ENCODE results near the gene DLGAP1.

DLGAP1 gene

GRCh38 chr18:3947383-3947782 lies 507.7 kb downstream of the DLGAP1 start:
- no peaks in the 10 kb centered on the region for H3K36me3 ChIP-seq (ENCODE audit: control insufficient read depth in 2 of 2, insufficient read depth in 2 of 2, low read length in 2 of 2)
- H3K4me3 ChIP-seq (ENCODE audit: low read length in 2 of 2) = no peak overlapping the region
- no peak overlapping the region for H3K27ac ChIP-seq (ENCODE audit: low read length)
- H3K9me3 ChIP-seq (ENCODE audit: control insufficient read depth in 2 of 2, low read length in 2 of 2) = peaks cover 0 to 2% of the 10 kb centered on the region in 2 donors
- H3K9ac ChIP-seq (ENCODE audit: low read length in 2 of 2) = no peak overlapping the region
- H3K27me3 ChIP-seq (ENCODE audit: control insufficient read depth in 1 of 2, insufficient read depth in 2 of 2, low read length in 2 of 2) = no peaks in the 10 kb centered on the region
- no peaks in the 10 kb centered on the region for H3K4me1 ChIP-seq (ENCODE audit: control insufficient read depth, insufficient read depth, low read length)

GRCh38 chr18:3935305-3935704 lies 519.8 kb downstream of the DLGAP1 start:
- no peak overlapping the region for H3K4me3 ChIP-seq (ENCODE audit: low read length in 2 of 2)
- H3K9me3 ChIP-seq (ENCODE audit: control insufficient read depth in 2 of 2, low read length in 2 of 2) = peaks cover 0 to 8% of the 10 kb centered on the region in 2 donors
- no peaks in the 10 kb centered on the region for H3K27me3 ChIP-seq (ENCODE audit: control insufficient read depth in 1 of 2, insufficient read depth in 2 of 2, low read length in 2 of 2)
- no peak overlapping the region for H3K9ac ChIP-seq (ENCODE audit: low read length in 2 of 2)
- no peaks in the 10 kb centered on the region for H3K4me1 ChIP-seq (ENCODE audit: control insufficient read depth, insufficient read depth, low read length)
- no peaks in the 10 kb centered on the region for H3K36me3 ChIP-seq (ENCODE audit: control insufficient read depth in 2 of 2, insufficient read depth in 2 of 2, low read length in 2 of 2)
- no peak overlapping the region for H3K27ac ChIP-seq (ENCODE audit: low read length)

- H3K36me3 ChIP-seq (ENCODE audit: control insufficient read depth in 2 of 2, insufficient read depth in 2 of 2, low read length in 2 of 2) = no peaks in the 10 kb centered on the region
- no peak overlapping the region for H3K9ac ChIP-seq (ENCODE audit: low read length in 2 of 2)
- no peak overlapping the region for H3K4me3 ChIP-seq (ENCODE audit: low read length in 2 of 2)
- H3K27ac ChIP-seq (ENCODE audit: low read length) = no peak overlapping the region
- no peaks in the 10 kb centered on the region for H3K27me3 ChIP-seq (ENCODE audit: control insufficient read depth in 1 of 2, insufficient read depth in 2 of 2, low read length in 2 of 2)
- no peaks in the 10 kb centered on the region for H3K4me1 ChIP-seq (ENCODE audit: control insufficient read depth, insufficient read depth, low read length)
- no peaks in the 10 kb centered on the region for H3K9me3 ChIP-seq (ENCODE audit: control insufficient read depth in 2 of 2, low read length in 2 of 2)
Measured at GRCh38 chr18:3932276-3932675, 522.8 kb downstream of the DLGAP1 start.

- Histone ChIP-seq H3K9ac (ENCODE audit: low read length in 2 of 2) (no peak overlapping the region), H3K4me1 (ENCODE audit: control insufficient read depth, insufficient read depth, low read length) (no peaks in the 10 kb centered on the region), H3K27me3 (ENCODE audit: control insufficient read depth in 1 of 2, insufficient read depth in 2 of 2, low read length in 2 of 2) (no peaks in the 10 kb centered on the region), H3K36me3 (ENCODE audit: control insufficient read depth in 2 of 2, insufficient read depth in 2 of 2, low read length in 2 of 2) (no peaks in the 10 kb centered on the region), H3K27ac (ENCODE audit: low read length) (no peak overlapping the region), H3K9me3 (ENCODE audit: control insufficient read depth in 2 of 2, low read length in 2 of 2) (no peaks in the 10 kb centered on the region), H3K4me3 (ENCODE audit: low read length in 2 of 2) (no peak overlapping the region)
Measured at GRCh38 chr18:3931542-3932112, 523.5 kb downstream of the DLGAP1 start.

GRCh38 chr18:3931013-3931315 lies 524.1 kb downstream of the DLGAP1 start:
- H3K36me3 ChIP-seq (ENCODE audit: control insufficient read depth in 2 of 2, insufficient read depth in 2 of 2, low read length in 2 of 2) = no peaks in the 10 kb centered on the region
- no peak overlapping the region for H3K9ac ChIP-seq (ENCODE audit: low read length in 2 of 2)
- no peaks in the 10 kb centered on the region for H3K9me3 ChIP-seq (ENCODE audit: control insufficient read depth in 2 of 2, low read length in 2 of 2)
- H3K4me3 ChIP-seq (ENCODE audit: low read length in 2 of 2) = no peak overlapping the region
- no peaks in the 10 kb centered on the region for H3K4me1 ChIP-seq (ENCODE audit: control insufficient read depth, insufficient read depth, low read length)
- H3K27me3 ChIP-seq (ENCODE audit: control insufficient read depth in 1 of 2, insufficient read depth in 2 of 2, low read length in 2 of 2) = no peaks in the 10 kb centered on the region
- H3K27ac ChIP-seq (ENCODE audit: low read length) = no peak overlapping the region

- H3K36me3 ChIP-seq (ENCODE audit: control insufficient read depth in 2 of 2, insufficient read depth in 2 of 2, low read length in 2 of 2) = no peaks in the 10 kb centered on the region
- no peak overlapping the region for H3K27ac ChIP-seq (ENCODE audit: low read length)
- no peaks in the 10 kb centered on the region for H3K4me1 ChIP-seq (ENCODE audit: control insufficient read depth, insufficient read depth, low read length)
- no peak overlapping the region for H3K4me3 ChIP-seq (ENCODE audit: low read length in 2 of 2)
- no peaks in the 10 kb centered on the region for H3K27me3 ChIP-seq (ENCODE audit: control insufficient read depth in 1 of 2, insufficient read depth in 2 of 2, low read length in 2 of 2)
- H3K9me3 ChIP-seq (ENCODE audit: control insufficient read depth in 2 of 2, low read length in 2 of 2) = no peaks in the 10 kb centered on the region
- no peak overlapping the region for H3K9ac ChIP-seq (ENCODE audit: low read length in 2 of 2)
Measured at GRCh38 chr18:3930126-3931012, 524.7 kb downstream of the DLGAP1 start.

- Histone ChIP-seq H3K36me3 (ENCODE audit: control insufficient read depth in 2 of 2, insufficient read depth in 2 of 2, low read length in 2 of 2) (no peaks in the 10 kb centered on the region), H3K4me1 (ENCODE audit: control insufficient read depth, insufficient read depth, low read length) (no peaks in the 10 kb centered on the region), H3K9ac (ENCODE audit: low read length in 2 of 2) (no peak overlapping the region), H3K27me3 (ENCODE audit: control insufficient read depth in 1 of 2, insufficient read depth in 2 of 2, low read length in 2 of 2) (no peaks in the 10 kb centered on the region), H3K4me3 (ENCODE audit: low read length in 2 of 2) (no peak overlapping the region), H3K9me3 (ENCODE audit: control insufficient read depth in 2 of 2, low read length in 2 of 2) (no peaks in the 10 kb centered on the region), H3K27ac (ENCODE audit: low read length) (no peak overlapping the region)
Measured at GRCh38 chr18:3924455-3924854, 530.7 kb downstream of the DLGAP1 start.

- Histone ChIP-seq H3K9me3 (ENCODE audit: control insufficient read depth in 2 of 2, low read length in 2 of 2) (no peaks in the 10 kb centered on the region), H3K27me3 (ENCODE audit: control insufficient read depth in 1 of 2, insufficient read depth in 2 of 2, low read length in 2 of 2) (no peaks in the 10 kb centered on the region), H3K36me3 (ENCODE audit: control insufficient read depth in 2 of 2, insufficient read depth in 2 of 2, low read length in 2 of 2) (no peaks in the 10 kb centered on the region), H3K9ac (ENCODE audit: low read length in 2 of 2) (no peak overlapping the region), H3K27ac (ENCODE audit: low read length) (no peak overlapping the region), H3K4me3 (ENCODE audit: low read length in 2 of 2) (no peak overlapping the region), H3K4me1 (ENCODE audit: control insufficient read depth, insufficient read depth, low read length) (no peaks in the 10 kb centered on the region)
Measured at GRCh38 chr18:3923750-3924149, 531.4 kb downstream of the DLGAP1 start.

- Histone ChIP-seq H3K36me3 (ENCODE audit: control insufficient read depth in 2 of 2, insufficient read depth in 2 of 2, low read length in 2 of 2) (no peaks in the 10 kb centered on the region), H3K27me3 (ENCODE audit: control insufficient read depth in 1 of 2, insufficient read depth in 2 of 2, low read length in 2 of 2) (no peaks in the 10 kb centered on the region), H3K4me1 (ENCODE audit: control insufficient read depth, insufficient read depth, low read length) (no peaks in the 10 kb centered on the region)
Measured at GRCh38 chr18:3921826-3922225, 533.3 kb downstream of the DLGAP1 start.

GRCh38 chr18:3920832-3921231 lies 534.3 kb downstream of the DLGAP1 start:
- H3K27ac ChIP-seq (ENCODE audit: low read length) = no peak overlapping the region
- no peak overlapping the region for H3K9ac ChIP-seq (ENCODE audit: low read length in 2 of 2)
- no peak overlapping the region for H3K4me3 ChIP-seq (ENCODE audit: low read length in 2 of 2)
- H3K4me1 ChIP-seq (ENCODE audit: control insufficient read depth, insufficient read depth, low read length) = no peaks in the 10 kb centered on the region
- peaks cover 0 to 2% of the 10 kb centered on the region in 2 donors for H3K27me3 ChIP-seq (ENCODE audit: control insufficient read depth in 1 of 2, insufficient read depth in 2 of 2, low read length in 2 of 2)
- H3K36me3 ChIP-seq (ENCODE audit: control insufficient read depth in 2 of 2, insufficient read depth in 2 of 2, low read length in 2 of 2) = no peaks in the 10 kb centered on the region
- H3K9me3 ChIP-seq (ENCODE audit: control insufficient read depth in 2 of 2, low read length in 2 of 2) = no peaks in the 10 kb centered on the region

More at GRCh38 chr18:3921826-3922225, 533.3 kb downstream of the DLGAP1 start:
- Histone ChIP-seq H3K9ac (ENCODE audit: low read length in 2 of 2) (no peak overlapping the region), H3K27ac (ENCODE audit: low read length) (no peak overlapping the region), H3K9me3 (ENCODE audit: control insufficient read depth in 2 of 2, low read length in 2 of 2) (no peaks in the 10 kb centered on the region), H3K4me3 (ENCODE audit: low read length in 2 of 2) (no peak overlapping the region)

GRCh38 chr18:3919396-3920061 lies 535.6 kb downstream of the DLGAP1 start:
- H3K4me3 ChIP-seq (ENCODE audit: low read length in 2 of 2) = no peak overlapping the region
- H3K27ac ChIP-seq (ENCODE audit: low read length) = no peak overlapping the region
- H3K9me3 ChIP-seq (ENCODE audit: control insufficient read depth in 2 of 2, low read length in 2 of 2) = no peaks in the 10 kb centered on the region
- H3K4me1 ChIP-seq (ENCODE audit: control insufficient read depth, insufficient read depth, low read length) = no peaks in the 10 kb centered on the region
- H3K36me3 ChIP-seq (ENCODE audit: control insufficient read depth in 2 of 2, insufficient read depth in 2 of 2, low read length in 2 of 2) = no peaks in the 10 kb centered on the region
- no peak overlapping the region for H3K9ac ChIP-seq (ENCODE audit: low read length in 2 of 2)
- peaks cover 0 to 2% of the 10 kb centered on the region in 2 donors for H3K27me3 ChIP-seq (ENCODE audit: control insufficient read depth in 1 of 2, insufficient read depth in 2 of 2, low read length in 2 of 2)

Measured in stomach smooth muscle (tissue), 2 donors.